Thyroid gland (tissue), 4 donors: ENCODE data around the gene ANXA3. TPM values are rescaled to one million over a fixed set of nuclear protein-coding genes. Genes with fewer than 3 reads are reported as not detected.
"Not testable (repeated sequence)": the region's sequence is repeated elsewhere in the genome, so short reads cannot be mapped to it uniquely, and the experiment has no call there.

ENCODE experiments used
- DNase-seq, 2 donors: peaks; one replicate each; pipeline ENCODE4 v3.0.0-alpha.2; 2019
- H3K27ac ChIP-seq, 3 donors: fragments of 200-600 bp; sonication (generic); 1 replicate in 2 of 3; 2 replicates in 1 of 3; pipeline ENCODE4 v1.5.1; 2016 to 2019; ENCODE audit warnings: mild to moderate bottlenecking in 1 of 3, moderate library complexity in 1 of 3
- H3K27me3 ChIP-seq: fragments of 200-600 bp; sonication (generic); one replicate; pipeline ENCODE4 v1.5.1; 2019
- H3K36me3 ChIP-seq, 2 donors: fragments of 200-600 bp; sonication (generic); one replicate each; pipeline ENCODE4 v1.5.1; 2016 to 2019
- H3K4me1 ChIP-seq, 2 donors: fragments of 200-600 bp; sonication (generic); one replicate each; pipeline ENCODE4 v1.5.1; 2017 to 2019
- H3K4me3 ChIP-seq, 3 donors: fragments of 200-600 bp; sonication (generic); replicated peaks in 1 of 3; 1 replicate in 2 of 3; 2 replicates in 1 of 3; pipeline ENCODE4 v1.5.1; 2016; ENCODE audit warnings: mild to moderate bottlenecking in 1 of 3
- H3K9me3 ChIP-seq: fragments of 200-600 bp; sonication (generic); one replicate; pipeline ENCODE4 v1.5.1; 2017
- CTCF ChIP-seq, 6 experiments: fragments of 200-600 bp in 3 of 6; fragments of 450-650 bp in 3 of 6; sonication (generic) in 3 of 6; IDR thresholded peaks; one replicate each; pipeline ENCODE4 v1.5.1; 2016 to 2019; ENCODE audit warnings: antibody characterized with exemption in 6 of 6, mild to moderate bottlenecking in 2 of 6, inconsistent platforms in 1 of 6, moderate library complexity in 1 of 6
- POLR2A ChIP-seq, 2 donors: fragments of 450-650 bp; IDR thresholded peaks; one replicate each; pipeline ENCODE4 v1.6.1; 2017; ENCODE audit warnings: antibody characterized with exemption in 2 of 2, mild to moderate bottlenecking in 2 of 2, moderate library complexity in 1 of 2
- WGBS, 2 donors: methylation state at CpG; one replicate each; pipeline ENCODE4 v1.1.5; 2017; 5-methylcytosine and 5-hydroxymethylcytosine counted together
- intact Hi-C: fragments of 100-400 bp; cut with DNase I; formaldehyde crosslinking; loops from one replicate; pipeline ENCODE4 v1.15.1; 2023
- total RNA-seq, 4 donors: library from RNA; depleted of rRNA; stranded (reverse); fragments of >200 nt; gene quantifications; one replicate each; pipeline ENCODE4 v1.2.3, GENCODE V29; 2016

Gene ANXA3
- total RNA-seq, 4 donors from 2014 or later = 98.7 to 213 (median 156) TPM

DNA sequence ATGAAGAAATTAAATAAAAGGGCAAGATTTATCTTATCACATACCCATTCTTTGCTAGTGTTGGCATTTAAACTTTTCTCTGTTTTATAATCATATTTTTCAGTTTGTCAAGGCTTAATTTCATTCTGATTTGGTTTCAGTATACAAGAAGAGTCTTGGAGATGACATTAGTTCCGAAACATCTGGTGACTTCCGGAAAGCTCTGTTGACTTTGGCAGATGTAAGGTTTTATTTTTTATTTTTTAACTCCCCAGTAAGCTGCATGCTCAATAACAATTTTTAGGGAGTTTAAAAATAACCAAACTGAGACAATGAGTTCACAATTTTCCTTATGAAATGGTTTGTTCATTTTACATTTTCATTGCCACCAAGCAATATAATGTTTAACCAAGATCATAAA is 39.8 kb downstream of the ANXA3 start:
- intact Hi-C loops = no loop called here
- Histone ChIP-seq H3K4me1 (no peaks in the 10 kb centered on the region), H3K27me3 (no peaks in the 10 kb centered on the region), H3K36me3 (peaks cover 0 to 9% of the 10 kb centered on the region in 2 donors), H3K9me3 (no peaks in the 10 kb centered on the region), H3K27ac (no peak overlapping the region), H3K4me3 (no peak overlapping the region)
- WGBS, 2 donors = 70 to 76% methylated on average over 2 of the region's 2 CpGs
- no peak for DNase-seq
- no peak for TF ChIP-seq CTCF (IDR thresholded peaks at IDR 0.05)
- TF ChIP-seq POLR2A (IDR thresholded peaks at IDR 0.05) = no peak

DNA sequence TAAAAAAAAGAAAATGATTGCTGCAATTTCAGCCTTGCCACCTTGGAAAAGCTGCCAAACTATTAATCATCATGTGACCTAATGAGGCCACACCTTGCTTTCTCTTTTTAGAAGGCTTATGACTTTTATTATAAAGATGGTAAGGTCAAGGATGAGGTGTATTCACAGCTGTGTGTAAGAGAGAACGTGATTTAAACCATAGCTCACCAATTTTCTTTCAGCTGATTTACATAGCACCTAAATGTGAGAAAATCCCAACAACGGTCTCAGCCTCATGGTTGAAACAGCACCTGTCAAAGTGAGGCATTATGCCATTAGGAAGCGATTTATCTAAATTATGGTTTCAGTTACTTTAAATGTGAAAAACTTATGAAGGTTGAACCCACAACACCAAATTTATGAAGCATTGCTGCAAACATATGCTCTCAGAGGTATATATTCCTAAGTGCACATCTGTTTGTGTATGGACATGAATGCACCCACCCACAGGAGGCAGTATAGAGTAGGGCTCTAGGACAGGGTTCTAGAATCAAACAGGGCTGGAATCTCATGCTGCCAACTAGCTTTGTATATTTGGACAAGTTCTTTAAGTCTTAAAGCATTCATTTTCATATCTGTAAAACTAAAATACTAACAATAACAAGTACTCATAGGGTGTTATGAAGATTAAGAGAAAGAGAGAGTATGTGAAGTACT is 40.7 kb downstream of the ANXA3 start:
- DNase-seq = no peak
- Histone ChIP-seq H3K27ac (no peak overlapping the region), H3K27me3 (no peaks in the 10 kb centered on the region), H3K36me3 (peaks cover 0 to 8% of the 10 kb centered on the region in 2 donors), H3K4me3 (no peak overlapping the region), H3K4me1 (no peaks in the 10 kb centered on the region), H3K9me3 (no peaks in the 10 kb centered on the region)
- WGBS, 2 donors = 86 to 90% methylated on average over 3 of the region's 3 CpGs
- TF ChIP-seq CTCF (IDR thresholded peaks at IDR 0.05) (peak in 1 of 6 experiments; percentile 19), POLR2A (IDR thresholded peaks at IDR 0.05) (no peak)
- intact Hi-C loops = no loop called here

DNA sequence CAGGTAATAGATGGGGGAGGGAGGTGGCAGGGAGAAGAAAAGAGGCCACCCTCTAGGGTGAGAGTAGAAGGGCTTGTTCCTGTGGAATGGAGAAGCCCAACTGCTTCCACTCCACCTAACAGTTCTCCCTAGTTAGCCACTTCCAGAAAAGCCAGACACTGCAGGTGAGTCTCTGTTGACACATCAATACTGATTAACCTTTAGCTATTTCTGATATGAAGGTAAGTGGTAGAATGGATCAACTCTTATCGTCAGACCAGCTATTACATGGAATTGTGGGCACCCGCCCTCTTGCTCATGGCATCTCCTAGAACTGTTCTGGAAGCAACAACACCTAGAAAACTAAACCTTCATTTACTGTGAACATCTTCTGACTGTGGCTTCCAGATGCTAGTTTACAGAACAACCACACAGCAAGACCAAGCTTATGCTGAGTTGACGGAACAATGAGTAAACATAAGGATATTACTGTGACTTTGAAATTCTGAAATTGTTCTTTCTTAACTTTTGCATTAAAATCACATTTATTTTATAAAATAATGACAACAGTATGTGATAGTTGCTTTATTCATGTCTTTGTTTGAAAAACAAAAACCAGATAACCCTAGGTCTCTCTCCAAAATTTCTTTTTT is 44.7 kb downstream of the ANXA3 start:
- TF ChIP-seq POLR2A (IDR thresholded peaks at IDR 0.05) (no peak), CTCF (IDR thresholded peaks at IDR 0.05) (no peak)
- no peak for DNase-seq
- intact Hi-C loops = no loop called here
- Histone ChIP-seq H3K36me3 (peaks cover 0 to 2% of the 10 kb centered on the region in 2 donors), H3K27me3 (no peaks in the 10 kb centered on the region), H3K27ac (no peak overlapping the region), H3K4me1 (no peaks in the 10 kb centered on the region), H3K4me3 (no peak overlapping the region), H3K9me3 (no peaks in the 10 kb centered on the region)
- 96 to 97% methylated on average over 3 of the region's 3 CpGs for WGBS, 2 donors

GRCh38 chr4:78598431-78598830 is 46.9 kb downstream of the ANXA3 start:
- H3K27me3 ChIP-seq, intact Hi-C loops: not testable (repeated sequence)

DNA sequence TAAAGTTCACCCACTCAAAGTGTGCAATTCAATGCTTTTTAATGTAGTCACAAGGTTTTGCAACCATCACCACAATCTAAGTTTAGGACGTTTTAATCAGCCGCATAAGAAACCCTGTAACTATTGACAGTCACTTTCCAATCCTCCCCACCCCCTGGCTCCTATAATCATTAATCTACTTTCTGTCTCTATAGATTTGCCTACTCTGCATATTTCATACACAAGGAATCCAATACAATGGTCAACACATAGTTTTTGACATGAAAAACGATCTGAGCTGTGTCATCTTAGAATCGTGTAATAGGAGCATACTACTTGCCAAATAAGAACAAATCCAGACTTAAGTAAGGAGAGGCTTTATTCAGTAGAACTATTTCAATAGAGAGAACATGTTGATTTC is 47.6 kb downstream of the ANXA3 start:
- no peak overlapping the region for H3K27ac ChIP-seq
- no peaks in the 10 kb centered on the region for H3K4me1 ChIP-seq
- no peak for DNase-seq
- WGBS, 2 donors = 89 to 90% methylated on average over 4 of the region's 4 CpGs
- intact Hi-C loops = no loop called here
- H3K9me3 ChIP-seq = no peaks in the 10 kb centered on the region
- peaks cover 9 to 19% of the 10 kb centered on the region in 2 donors for H3K36me3 ChIP-seq
- TF ChIP-seq POLR2A (IDR thresholded peaks at IDR 0.05) = no peak
- TF ChIP-seq CTCF (IDR thresholded peaks at IDR 0.05) = no peak
- H3K4me3 ChIP-seq = no peak overlapping the region
- no peaks in the 10 kb centered on the region for H3K27me3 ChIP-seq

More at GRCh38 chr4:78598431-78598830, 46.9 kb downstream of the ANXA3 start:
- H3K27ac ChIP-seq, H3K4me1 ChIP-seq, H3K4me3 ChIP-seq, DNase-seq, H3K9me3 ChIP-seq: not testable (repeated sequence)
- WGBS, 2 donors = 96% methylated on average over 10 of the region's 10 CpGs
- H3K36me3 ChIP-seq = peaks cover 9 to 13% of the 10 kb centered on the region in 2 donors
